HCT116 (cell line): ENCODE results near the gene ADH6.

Experiments
- CBX3 ChIP-seq: IDR thresholded peaks from 2 replicates; pipeline ENCODE4 v1.6.1; 2012; ENCODE audit warnings: low read depth
- CEBPB ChIP-seq: IDR thresholded peaks from 2 replicates; pipeline ENCODE4 v1.6.1; 2012; ENCODE audit warnings: low read depth
- EZH2 ChIP-seq: fragments of 200-600 bp; sonication (generic); IDR thresholded peaks from 2 replicates; pipeline ENCODE4 v1.6.1; 2017; ENCODE audit warnings: antibody characterized with exemption, mixed run types
- JUND ChIP-seq: IDR thresholded peaks from 2 replicates; pipeline ENCODE4 v1.6.1; 2012
- POLR2A ChIP-seq: IDR thresholded peaks from 2 replicates; pipeline ENCODE4 v1.7.0; 2011; ENCODE audit warnings: borderline replicate concordance; ENCODE audit not compliant: insufficient read depth, insufficient read length; ENCODE audit errors: extremely low read depth
- POLR2AphosphoS5 ChIP-seq: IDR thresholded peaks from 2 replicates; pipeline ENCODE4 v1.6.1; 2011; ENCODE audit warnings: mild to moderate bottlenecking, low read depth, low read length, moderate library complexity
- RAD21 ChIP-seq: IDR thresholded peaks from 2 replicates; pipeline ENCODE4 v1.6.1; 2012; ENCODE audit warnings: low read depth, mild to moderate bottlenecking
- SIN3A ChIP-seq: IDR thresholded peaks from 2 replicates; pipeline ENCODE4 v1.6.1; 2012; ENCODE audit warnings: low read depth
- ZFX ChIP-seq: fragments of 450-650 bp; IDR thresholded peaks from 2 replicates; pipeline ENCODE4 v1.6.1; 2017
- TF ChIP-seq, protein P1 (sequence below): IDR thresholded peaks from 2 replicates; pipeline ENCODE4 v1.6.1; 2011; ENCODE audit warnings: mild to moderate bottlenecking, low read length, moderate library complexity; ENCODE audit not compliant: insufficient replicate concordance; ENCODE audit errors: extremely low read depth
- TF ChIP-seq, protein P2 (sequence below), 3 experiments: fragments of 200-600 bp in 1 of 3; sonication (generic) in 1 of 3; IDR thresholded peaks in 2 of 3; conservative IDR thresholded peaks in 1 of 3; 2 replicates each; pipeline ENCODE4 v1.5.1; 2012 to 2017; ENCODE audit warnings: low read depth in 2 of 3, low read length in 2 of 3, antibody characterized with exemption in 1 of 3, borderline replicate concordance in 1 of 3, control low read depth in 1 of 3, mild to moderate bottlenecking in 1 of 3, mixed read lengths in 1 of 3, mixed run types in 1 of 3, moderate library complexity in 1 of 3; ENCODE audit not compliant: insufficient read depth in 1 of 3
- TF ChIP-seq, protein P3 (sequence below): IDR thresholded peaks from 2 replicates; pipeline ENCODE4 v1.6.1; 2012
- TF ChIP-seq, protein P4 (sequence below): IDR thresholded peaks from 2 replicates; pipeline ENCODE4 v1.6.1; 2012
- TF ChIP-seq, protein P5 (sequence below): IDR thresholded peaks from 2 replicates; pipeline ENCODE4 v1.6.1; 2012; ENCODE audit warnings: low read depth

DNA sequence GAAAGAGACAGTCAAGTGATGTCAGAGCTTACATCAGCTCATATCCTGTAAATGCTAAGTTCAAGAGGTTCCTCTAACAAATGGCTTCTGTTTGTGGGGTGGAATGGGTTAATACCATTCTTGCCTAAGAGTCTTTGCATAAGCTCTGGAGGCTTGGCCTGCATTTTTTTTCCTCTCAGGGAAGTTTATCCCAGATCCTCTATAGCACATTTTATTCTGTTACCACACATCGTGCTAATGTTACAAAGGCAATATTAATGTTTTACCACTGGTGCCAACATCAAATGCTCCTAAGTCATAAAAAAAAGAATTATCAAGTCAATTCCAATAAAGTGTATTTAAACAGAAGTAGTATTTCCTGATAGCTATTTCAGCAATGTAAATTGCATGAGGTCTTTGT, 2.9 kb upstream of the ADH6 start:
- TF ChIP-seq, protein P1, sequence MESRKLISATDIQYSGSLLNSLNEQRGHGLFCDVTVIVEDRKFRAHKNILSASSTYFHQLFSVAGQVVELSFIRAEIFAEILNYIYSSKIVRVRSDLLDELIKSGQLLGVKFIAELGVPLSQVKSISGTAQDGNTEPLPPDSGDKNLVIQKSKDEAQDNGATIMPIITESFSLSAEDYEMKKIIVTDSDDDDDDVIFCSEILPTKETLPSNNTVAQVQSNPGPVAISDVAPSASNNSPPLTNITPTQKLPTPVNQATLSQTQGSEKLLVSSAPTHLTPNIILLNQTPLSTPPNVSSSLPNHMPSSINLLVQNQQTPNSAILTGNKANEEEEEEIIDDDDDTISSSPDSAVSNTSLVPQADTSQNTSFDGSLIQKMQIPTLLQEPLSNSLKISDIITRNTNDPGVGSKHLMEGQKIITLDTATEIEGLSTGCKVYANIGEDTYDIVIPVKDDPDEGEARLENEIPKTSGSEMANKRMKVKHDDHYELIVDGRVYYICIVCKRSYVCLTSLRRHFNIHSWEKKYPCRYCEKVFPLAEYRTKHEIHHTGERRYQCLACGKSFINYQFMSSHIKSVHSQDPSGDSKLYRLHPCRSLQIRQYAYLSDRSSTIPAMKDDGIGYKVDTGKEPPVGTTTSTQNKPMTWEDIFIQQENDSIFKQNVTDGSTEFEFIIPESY: no peak
- TF ChIP-seq POLR2A (no peak), JUND (no peak), POLR2AphosphoS5 (no peak), CEBPB (no peak), CBX3 (no peak), EZH2 (no peak), ZFX (no peak), RAD21 (no peak), SIN3A (no peak)
- TF ChIP-seq, protein P2, sequence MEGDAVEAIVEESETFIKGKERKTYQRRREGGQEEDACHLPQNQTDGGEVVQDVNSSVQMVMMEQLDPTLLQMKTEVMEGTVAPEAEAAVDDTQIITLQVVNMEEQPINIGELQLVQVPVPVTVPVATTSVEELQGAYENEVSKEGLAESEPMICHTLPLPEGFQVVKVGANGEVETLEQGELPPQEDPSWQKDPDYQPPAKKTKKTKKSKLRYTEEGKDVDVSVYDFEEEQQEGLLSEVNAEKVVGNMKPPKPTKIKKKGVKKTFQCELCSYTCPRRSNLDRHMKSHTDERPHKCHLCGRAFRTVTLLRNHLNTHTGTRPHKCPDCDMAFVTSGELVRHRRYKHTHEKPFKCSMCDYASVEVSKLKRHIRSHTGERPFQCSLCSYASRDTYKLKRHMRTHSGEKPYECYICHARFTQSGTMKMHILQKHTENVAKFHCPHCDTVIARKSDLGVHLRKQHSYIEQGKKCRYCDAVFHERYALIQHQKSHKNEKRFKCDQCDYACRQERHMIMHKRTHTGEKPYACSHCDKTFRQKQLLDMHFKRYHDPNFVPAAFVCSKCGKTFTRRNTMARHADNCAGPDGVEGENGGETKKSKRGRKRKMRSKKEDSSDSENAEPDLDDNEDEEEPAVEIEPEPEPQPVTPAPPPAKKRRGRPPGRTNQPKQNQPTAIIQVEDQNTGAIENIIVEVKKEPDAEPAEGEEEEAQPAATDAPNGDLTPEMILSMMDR (IDR thresholded peaks at IDR 0.05 in 2 of 3, conservative IDR thresholded peaks at IDR 0.05 in 1 of 3; ENCODE audit: borderline replicate concordance in 1 of 3, insufficient read depth in 1 of 3, low read depth in 2 of 3, low read length in 2 of 3): no peak
- TF ChIP-seq, protein P3, sequence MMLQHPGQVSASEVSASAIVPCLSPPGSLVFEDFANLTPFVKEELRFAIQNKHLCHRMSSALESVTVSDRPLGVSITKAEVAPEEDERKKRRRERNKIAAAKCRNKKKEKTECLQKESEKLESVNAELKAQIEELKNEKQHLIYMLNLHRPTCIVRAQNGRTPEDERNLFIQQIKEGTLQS: no peak
- TF ChIP-seq, protein P4, sequence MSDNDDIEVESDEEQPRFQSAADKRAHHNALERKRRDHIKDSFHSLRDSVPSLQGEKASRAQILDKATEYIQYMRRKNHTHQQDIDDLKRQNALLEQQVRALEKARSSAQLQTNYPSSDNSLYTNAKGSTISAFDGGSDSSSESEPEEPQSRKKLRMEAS: no peak
- TF ChIP-seq, protein P5, sequence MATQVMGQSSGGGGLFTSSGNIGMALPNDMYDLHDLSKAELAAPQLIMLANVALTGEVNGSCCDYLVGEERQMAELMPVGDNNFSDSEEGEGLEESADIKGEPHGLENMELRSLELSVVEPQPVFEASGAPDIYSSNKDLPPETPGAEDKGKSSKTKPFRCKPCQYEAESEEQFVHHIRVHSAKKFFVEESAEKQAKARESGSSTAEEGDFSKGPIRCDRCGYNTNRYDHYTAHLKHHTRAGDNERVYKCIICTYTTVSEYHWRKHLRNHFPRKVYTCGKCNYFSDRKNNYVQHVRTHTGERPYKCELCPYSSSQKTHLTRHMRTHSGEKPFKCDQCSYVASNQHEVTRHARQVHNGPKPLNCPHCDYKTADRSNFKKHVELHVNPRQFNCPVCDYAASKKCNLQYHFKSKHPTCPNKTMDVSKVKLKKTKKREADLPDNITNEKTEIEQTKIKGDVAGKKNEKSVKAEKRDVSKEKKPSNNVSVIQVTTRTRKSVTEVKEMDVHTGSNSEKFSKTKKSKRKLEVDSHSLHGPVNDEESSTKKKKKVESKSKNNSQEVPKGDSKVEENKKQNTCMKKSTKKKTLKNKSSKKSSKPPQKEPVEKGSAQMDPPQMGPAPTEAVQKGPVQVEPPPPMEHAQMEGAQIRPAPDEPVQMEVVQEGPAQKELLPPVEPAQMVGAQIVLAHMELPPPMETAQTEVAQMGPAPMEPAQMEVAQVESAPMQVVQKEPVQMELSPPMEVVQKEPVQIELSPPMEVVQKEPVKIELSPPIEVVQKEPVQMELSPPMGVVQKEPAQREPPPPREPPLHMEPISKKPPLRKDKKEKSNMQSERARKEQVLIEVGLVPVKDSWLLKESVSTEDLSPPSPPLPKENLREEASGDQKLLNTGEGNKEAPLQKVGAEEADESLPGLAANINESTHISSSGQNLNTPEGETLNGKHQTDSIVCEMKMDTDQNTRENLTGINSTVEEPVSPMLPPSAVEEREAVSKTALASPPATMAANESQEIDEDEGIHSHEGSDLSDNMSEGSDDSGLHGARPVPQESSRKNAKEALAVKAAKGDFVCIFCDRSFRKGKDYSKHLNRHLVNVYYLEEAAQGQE: no peak
